ENCODE data around the gene SHCBP1.

The SHCBP1 gene

DNA sequence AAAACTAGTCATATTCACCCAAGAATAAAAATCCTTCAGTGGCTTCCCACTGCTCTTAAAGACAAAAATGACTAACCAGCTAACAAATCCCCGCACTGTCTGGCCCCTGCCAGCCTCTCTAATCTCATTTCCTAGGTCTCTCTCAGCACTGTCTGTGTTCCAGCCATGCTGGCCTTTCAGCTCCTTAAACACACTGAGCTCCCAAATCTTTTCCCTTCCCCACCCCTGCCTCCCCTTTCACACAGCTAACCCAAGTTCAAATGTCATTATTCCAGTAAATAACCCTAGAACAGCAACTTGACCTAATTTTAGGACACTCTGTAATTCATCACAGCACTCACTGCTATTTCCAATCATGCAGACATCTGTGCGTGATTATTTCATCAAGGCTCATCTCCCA lies 7.8 kb downstream of the SHCBP1 start:
- DNase-seq, result no peak

DNA sequence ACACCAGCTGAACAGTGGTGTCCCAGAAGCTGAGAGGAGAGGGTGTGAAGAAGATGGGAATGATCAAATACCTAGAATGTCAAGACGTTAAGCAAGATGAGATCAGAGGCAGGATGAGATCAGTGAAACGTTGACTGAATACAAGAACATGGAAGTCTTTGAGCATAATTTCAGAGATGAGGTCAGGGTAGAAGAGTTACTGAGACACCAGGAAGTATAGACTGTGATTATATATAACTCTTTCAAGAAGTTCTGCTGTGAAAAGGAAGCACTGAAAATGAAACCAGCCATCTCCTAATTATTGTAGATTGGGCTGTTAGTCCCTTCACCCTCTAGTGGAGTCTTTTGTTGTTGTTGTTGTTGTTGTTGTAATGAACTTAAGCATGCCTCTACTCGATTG lies 9.1 kb downstream of the SHCBP1 start:
- DNase-seq, result no peak

DNA sequence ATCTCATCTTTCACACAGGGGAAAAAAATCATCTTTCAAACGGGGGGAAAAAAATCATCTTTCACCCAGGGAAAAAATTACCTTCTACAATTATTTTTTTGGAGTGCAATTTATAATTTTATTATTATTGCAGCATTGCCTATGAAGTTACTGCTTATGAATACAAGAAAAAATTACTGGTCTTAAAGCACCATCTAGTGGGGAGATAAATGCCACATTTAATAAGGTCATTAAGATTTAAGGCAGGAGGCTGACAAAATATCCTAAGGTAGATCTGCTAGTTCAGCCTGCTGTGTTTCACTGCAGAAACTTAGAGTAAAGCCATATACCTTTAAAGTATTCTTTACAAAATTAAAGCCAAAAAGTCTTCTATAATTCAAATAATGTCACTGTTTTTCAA lies 13.7 kb downstream of the SHCBP1 start:
- no peak for DNase-seq

DNA sequence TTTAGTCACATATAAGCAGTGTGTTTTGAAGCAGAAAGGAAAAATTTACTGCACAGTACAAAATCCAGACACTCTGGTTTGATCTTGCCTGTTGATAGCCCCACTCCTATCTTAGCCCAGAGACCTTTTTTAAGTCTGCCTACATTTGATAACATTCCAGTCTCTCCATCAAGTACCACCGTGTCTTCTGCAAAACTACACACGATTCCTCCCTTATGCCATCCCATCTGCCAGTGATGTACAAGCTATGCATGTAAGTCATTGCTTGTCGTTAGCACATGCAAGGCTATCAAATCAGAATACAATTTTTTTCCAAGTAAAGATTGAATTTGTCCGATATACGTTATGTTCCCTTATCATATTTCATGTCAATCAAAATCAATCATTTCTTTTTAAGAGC lies 14.9 kb downstream of the SHCBP1 start:
- no peak for DNase-seq

DNA sequence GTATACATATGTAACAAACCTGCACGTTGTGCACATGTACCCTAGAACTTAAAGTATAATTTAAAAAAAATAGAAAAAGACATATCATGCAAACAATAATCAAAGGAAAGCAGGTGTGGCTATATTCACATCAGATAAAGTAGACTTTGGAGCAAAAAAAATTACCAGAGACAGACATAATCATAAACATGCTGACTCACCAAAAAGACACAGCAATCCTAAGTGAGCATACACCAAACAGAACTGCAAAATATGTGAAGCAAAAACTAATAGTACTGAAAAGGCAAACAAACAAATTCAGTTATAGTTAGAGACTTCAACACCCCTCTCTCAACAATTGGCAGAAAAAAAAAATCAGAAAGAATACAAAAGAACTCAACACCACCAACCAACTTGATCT lies 29.9 kb downstream of the SHCBP1 start:
- no peak for DNase-seq

DNA sequence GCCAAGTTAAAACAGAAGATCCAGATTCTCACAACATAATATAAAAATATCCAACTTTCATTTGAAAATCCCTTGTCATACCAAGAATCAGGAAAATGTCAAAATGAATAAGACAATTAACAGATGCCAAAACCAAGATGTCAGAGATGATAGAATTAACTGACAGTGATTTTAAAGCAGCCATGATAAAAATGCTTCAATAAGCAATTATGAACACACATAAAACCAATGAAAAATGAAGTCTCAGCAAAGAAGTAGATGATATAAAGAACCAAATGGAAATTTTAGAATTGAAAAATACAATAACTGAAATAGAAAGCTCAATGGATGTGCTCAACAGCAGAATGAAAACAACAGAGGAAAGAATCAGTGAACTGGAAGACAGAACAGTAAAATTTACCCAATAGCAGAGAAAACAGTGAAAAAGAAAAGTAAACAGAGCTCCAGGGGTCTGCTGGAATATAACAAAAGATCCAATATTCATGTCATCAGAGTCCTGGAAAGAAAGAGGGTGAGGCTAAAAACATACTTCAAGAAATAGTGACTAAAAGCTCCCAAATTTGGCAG lies 35.1 kb downstream of the SHCBP1 start:
- no peak for DNase-seq

DNA sequence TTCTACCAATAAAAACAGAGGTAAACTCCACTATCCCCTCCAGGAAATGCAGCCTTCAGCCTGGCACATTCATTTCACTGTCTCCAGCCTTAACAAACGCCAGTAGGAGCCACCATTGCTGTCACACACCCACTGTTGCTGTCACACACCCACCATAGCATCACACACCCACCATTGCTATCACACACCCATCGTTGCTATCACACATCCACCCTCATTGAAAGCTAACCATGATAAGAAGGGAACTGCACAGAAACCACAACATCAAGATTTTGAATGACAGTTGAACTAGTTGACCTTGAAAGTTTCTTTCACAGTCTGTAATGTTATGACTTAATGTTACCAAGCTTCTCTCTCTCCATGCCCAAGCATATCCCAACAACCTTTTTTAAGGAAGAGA lies 38.1 kb downstream of the SHCBP1 start:
- DNase-seq, result no peak

DNA sequence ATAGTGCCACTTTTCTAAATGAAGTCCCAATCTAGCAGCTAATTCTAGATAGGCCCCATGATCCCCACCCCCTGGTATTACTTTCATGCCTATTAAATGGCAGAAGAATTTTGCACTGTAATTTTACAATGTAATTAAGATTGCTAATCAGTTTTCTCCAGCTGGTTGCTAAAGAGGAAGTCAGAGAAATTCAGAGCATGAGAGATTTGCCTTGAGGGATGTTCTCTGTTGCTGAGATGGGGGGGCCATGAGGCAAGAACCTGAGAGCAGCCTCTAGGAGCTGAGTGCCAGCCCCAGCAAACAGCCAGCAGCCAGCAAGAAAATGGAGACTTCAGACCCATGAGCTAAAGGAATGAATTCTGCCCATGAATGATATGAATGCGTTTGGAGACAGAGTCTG lies 38.9 kb downstream of the SHCBP1 start:
- no peak for DNase-seq

DNA sequence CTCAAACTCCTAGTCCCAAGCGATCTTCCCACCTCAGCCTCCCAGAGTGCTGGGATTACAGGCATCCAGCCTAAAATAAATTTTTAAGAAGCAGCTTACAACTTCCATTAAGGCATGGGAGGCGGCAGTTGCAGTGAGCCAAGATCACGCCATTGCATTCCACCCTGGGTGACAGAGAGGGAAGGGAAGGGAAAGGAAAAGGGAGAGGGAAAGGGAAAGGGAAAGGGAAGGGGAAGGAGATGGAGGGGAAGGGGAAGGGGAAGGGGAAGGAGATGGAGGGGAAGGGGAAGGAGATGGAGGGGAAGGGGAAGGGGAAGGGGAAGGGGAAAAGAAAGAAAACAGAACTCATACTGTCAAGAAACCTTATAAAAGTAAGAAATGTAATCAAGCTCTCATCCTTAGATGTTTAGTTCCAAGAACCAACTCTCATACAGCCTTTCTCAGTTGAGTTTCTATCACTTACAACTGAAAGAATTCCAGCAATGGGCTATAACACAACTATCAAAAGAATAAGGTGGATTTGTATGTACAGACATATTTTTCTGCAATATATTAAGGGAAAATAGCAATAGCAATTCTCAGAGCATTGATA lies 43.1 kb downstream of the SHCBP1 start:
- no peak for DNase-seq

DNA sequence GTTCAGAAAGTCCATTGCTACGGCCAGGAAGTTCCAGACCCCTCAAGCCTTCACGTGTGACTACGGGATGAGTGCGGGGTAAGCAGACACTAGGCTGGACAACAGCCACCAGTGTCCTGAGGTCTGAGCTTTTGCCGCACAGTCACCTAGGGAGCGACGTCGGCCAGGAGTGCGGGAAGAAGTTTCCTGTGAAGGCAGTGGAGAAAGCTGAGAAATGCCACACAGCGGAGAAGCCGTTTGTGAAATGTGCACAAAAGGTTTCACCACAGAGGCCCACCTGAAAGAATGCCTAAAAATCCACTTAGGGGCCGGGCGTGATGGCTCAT lies 47.4 kb downstream of the SHCBP1 start:
- no peak for DNase-seq

DNA sequence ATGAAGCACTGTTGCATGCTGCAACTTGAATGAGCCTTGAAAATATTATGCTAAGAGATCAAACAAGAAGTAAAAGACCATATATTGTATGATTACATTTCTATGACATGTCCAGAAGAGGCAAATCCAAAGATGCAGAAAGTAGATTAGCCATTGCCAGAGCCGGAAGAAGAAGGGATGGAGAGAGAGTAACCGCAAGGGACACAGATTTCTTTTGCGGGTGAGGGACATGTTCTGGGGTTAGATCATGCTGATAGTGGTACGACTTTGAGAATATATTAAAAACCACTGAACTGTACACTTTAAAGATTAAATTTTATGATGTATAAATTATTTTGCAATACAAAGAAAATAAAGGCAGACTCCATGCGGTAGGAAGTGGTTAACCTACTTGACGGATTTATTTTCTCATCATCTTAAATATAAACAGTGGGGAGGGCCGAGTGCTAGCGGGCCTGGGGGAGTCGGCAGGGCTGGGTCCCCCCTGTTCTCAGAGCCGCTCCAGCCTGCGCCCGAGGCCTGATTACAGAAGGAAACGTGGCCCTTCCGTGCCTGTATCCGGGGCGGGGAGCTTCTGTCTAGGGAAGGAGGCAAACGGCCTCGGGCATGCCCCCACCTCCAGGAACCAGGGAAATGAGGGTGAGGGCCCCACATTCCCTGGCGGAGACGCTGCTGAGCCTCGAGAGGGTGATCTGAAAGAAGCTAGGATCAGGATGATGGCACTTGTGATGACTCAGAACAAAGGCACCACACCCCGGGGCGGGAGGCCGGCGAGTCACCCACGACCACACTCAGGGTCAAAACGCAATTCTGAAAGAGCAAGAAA lies 48.0 kb downstream of the SHCBP1 start:
- no peak for DNase-seq

DNA sequence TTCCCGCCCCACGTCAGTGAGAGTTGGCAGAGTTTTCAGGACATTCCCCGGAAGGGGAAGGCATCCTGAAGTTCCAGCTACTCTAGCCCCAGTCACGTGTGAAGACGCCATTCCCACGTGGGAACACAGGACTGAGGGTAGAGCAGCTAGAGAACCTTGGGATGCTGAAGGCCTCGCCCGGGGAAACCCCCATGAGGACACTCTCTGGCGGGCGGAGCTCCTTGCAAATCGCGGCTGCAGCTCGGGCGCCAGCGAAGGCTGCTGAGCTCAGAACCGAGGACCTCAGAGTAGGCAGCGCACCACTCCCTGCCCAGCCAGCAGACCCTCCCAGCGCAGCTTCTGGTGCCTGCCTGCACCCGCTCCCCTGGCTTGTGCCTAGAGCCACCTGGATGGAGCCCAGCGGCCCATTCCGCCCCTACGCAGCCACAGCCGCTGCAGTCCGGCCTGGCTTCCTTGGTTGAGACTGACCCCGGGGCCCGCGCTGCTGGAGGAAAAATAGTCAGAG lies 51.9 kb downstream of the SHCBP1 start:
- no peak for DNase-seq

DNA sequence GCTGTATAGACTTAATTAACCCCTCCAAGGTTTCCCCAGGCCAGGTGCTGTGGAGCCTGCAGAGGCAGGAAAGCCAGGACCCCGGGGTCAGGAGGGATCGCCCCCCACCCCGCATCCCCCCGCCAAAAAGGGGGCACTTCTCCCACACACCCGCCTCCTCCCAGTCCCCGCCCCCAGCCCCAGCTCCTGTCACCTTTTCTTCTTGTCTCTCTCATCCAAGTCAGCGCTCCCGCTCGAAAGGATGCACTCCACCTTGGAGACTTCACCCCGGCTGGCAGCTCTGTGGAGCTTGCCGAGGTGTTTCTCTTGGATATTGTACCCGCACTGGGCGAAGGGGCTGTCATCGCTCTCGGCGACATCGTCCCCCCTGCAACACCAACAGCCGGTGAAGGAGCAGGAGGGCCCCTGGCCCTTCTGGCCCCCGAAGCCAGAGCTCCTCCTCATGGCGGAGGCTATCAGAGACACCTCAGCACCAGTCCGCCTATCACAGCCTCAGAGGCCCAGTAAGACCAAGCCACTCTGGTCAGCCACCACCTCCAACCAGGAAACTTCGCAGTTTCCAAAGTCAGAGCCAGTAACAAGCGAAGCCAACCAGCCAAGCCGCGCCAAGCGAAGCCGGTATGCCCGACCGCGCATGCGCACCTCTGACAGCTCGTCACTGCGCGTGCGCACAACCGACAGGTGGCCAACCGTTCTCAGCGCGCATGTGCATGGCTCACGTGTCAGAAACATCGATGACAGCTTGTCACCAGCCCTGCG lies 52.5 kb downstream of the SHCBP1 start:
- no peak for DNase-seq

DNA sequence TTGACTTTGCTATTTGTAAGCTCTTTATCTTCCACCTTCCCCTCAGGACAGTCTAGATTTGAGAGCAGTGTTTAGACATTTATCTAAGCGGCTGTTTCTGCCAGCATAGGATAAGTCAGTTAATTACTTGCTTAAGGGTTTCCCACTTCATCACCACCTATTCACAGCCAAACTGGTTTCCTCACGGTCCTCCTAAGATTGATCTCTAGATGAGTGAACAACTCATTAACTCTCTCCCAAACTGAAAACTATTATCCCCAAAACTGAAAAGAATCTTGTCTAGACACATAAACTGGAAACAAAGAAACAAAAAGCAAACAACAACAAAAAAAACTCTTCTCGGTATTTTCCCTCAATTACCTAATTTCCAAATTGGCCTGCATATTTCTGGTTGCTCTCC lies 58.2 kb downstream of the SHCBP1 start:
- DNase-seq, result no peak

DNA sequence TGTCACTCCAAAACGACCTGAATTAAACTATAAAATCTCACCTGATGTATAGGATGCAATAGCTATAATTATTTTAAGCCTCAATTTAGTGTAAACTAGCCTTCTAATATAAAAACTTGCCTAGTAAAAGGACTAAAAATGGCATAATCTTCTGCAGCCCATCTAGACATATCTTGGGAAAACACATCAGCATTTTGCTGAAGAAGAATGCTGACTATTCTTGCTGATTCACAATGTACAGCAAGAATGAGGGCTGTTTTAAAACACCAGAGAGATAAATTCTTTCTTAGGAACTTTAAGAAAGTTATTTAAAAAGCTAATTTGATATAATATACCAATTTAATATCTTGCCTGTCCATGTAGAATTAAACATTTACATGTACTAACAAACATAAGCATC lies 63.2 kb downstream of the SHCBP1 start:
- DNase-seq, result no peak

DNA sequence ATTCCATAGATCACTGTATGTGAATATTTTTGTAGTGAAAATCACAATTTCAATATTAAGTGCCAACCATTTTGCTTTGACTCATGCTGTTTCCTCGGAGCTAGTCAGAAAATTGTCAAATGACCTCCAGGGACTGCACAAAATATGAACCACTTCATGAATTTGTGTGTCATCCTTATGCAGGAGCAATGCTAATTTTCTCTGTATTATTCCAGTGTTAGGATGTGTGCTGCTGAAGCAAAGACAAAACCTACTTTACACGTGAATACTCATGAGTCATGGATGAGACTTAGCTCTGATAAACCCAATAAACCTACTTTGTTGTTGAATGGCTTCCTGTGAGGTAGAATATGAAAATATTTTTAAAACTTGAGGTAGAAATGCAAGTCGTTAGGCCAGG lies 65.2 kb downstream of the SHCBP1 start:
- no peak for DNase-seq

DNA sequence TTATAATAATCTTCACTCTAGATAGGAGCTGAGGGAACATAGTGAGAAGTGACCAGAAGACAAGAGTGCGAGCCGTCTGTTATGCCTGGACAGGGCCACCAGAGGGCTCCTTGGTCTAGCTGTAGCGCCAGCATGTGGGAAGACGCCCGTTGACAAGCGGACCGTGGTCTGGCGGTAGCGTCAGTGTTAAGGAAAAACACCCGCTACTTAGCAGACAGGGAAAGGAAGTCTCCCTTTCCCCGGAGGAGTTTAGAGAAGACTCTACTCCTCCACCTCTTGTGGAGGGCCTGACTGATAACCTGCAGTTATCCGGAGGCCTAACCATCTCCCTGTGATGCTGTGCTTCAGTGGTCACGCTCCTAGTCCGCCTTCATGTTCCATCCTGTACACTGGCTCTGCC lies 66.7 kb downstream of the SHCBP1 start:
- peak; percentile 47 for DNase-seq

DNA sequence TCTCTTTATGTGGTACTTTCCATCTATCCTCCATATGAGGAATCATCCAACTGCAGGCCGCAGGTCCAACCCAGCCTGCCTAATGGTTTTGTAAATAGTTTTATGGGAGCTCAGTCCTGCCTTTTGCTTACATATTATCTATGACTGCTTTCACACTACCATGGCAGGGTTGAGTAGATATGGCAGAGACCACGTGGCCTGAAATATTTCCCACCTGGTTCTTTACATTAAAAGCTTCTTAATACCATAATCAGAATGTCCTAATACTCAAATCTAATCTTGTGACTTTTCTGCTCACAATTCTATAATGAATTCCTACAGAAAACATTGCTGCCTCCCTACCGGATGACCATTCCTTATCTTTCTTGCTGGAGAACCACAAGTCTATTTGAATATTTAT lies 71.7 kb downstream of the SHCBP1 start:
- DNase-seq, result no peak

Measured in CD4-positive, alpha-beta T cell treated with Interleukin-17A for 4 hours (primary cell).